B cell (primary cell): ENCODE data around the gene GGT6. TPM values are rescaled to one million over a fixed set of nuclear protein-coding genes. Genes with fewer than 3 reads are reported as not detected.

Experiments
- ATAC-seq: fragments of 200-7000 bp; cut with Tn5 transposase; one replicate; pipeline ENCODE4 v1.10.0; 2021; ENCODE audit warnings: low read depth, mild to moderate bottlenecking, moderate number of reproducible peaks, moderate library complexity
- CTCF ChIA-PET: fragments of 350-600 bp; sonication (Branson Sonifier 250); formaldehyde crosslinking; loops from one replicate; lab custom pipeline; 2021; ENCODE audit warnings: antibody characterized with exemption, inconsistent platforms; lab: Charles Lee
- POLR2A ChIA-PET: fragments of 350-600 bp; sonication (Branson Sonifier 250); formaldehyde crosslinking; loops from one replicate; lab custom pipeline; 2021; ENCODE audit warnings: antibody characterized with exemption; lab: Charles Lee
- DNase-seq: peaks from one replicate; pipeline ENCODE4 v3.0.0; 2013
- H2AFZ ChIP-seq: 2 replicates; pipeline ENCODE4 v1.6.1; 2012; ENCODE audit warnings: mild to moderate bottlenecking, low read depth, low read length; ENCODE audit not compliant: insufficient read depth, poor library complexity, severe bottlenecking
- H3K27ac ChIP-seq, 2 donors: 1 replicate in 1 of 2; 2 replicates in 1 of 2; pipeline ENCODE4 v1.5.1; 2012 to 2013; ENCODE audit warnings: low read length in 2 of 2, mild to moderate bottlenecking in 2 of 2, moderate library complexity in 1 of 2
- H3K27me3 ChIP-seq, 4 experiments: fragments of 200-600 bp in 1 of 4; sonication (generic) in 1 of 4; replicated peaks in 1 of 4; 1 replicate in 2 of 4; 2 replicates in 2 of 4; pipeline versions ENCODE4 v1.6.1 to v1.7.0; 2013 to 2016; ENCODE audit warnings: low read length in 3 of 4, mild to moderate bottlenecking in 2 of 4, mixed read lengths in 1 of 4, moderate library complexity in 1 of 4; ENCODE audit not compliant: insufficient read depth in 4 of 4, control insufficient read depth in 3 of 4; ENCODE audit errors: control extremely low read depth in 1 of 4
- H3K36me3 ChIP-seq, 2 experiments: replicated peaks in 1 of 2; 1 replicate in 1 of 2; 2 replicates in 1 of 2; pipeline versions ENCODE4 v1.6.1 to v1.7.1; 2013; ENCODE audit warnings: low read length in 1 of 2; ENCODE audit not compliant: insufficient read depth in 2 of 2, control insufficient read depth in 1 of 2; ENCODE audit errors: control extremely low read depth in 1 of 2, extremely low read depth in 1 of 2
- H3K4me1 ChIP-seq, 2 donors: fragments of 200-600 bp in 1 of 2; sonication (generic) in 1 of 2; 1 replicate in 1 of 2; 2 replicates in 1 of 2; pipeline versions ENCODE4 v1.5.1 to v1.6.1; 2013 to 2017; ENCODE audit warnings: low read length in 2 of 2; ENCODE audit not compliant: control insufficient read depth in 2 of 2, insufficient read depth in 2 of 2
- H3K4me2 ChIP-seq: replicated peaks from 2 replicates; pipeline ENCODE3; 2012; ENCODE audit warnings: mild to moderate bottlenecking, low read depth, low read length; ENCODE audit not compliant: poor library complexity, severe bottlenecking
- H3K4me3 ChIP-seq, 5 experiments: fragments of 200-600 bp in 1 of 5; sonication (generic) in 1 of 5; 1 replicate in 3 of 5; 2 replicates in 2 of 5; pipeline versions ENCODE4 v1.5.1 to v1.7.0; 2011 to 2016; ENCODE audit warnings: low read length in 4 of 5, mild to moderate bottlenecking in 4 of 5, low read depth in 2 of 5, control low read depth in 1 of 5, moderate library complexity in 1 of 5; ENCODE audit not compliant: insufficient read depth in 1 of 5; ENCODE audit errors: control extremely low read depth in 1 of 5, extremely low read depth in 1 of 5
- H3K79me2 ChIP-seq: fragments of 200-600 bp; sonication (generic); one replicate; pipeline ENCODE4 v1.6.0; 2016; ENCODE audit warnings: low read length; ENCODE audit not compliant: control insufficient read depth, insufficient read depth
- H3K9ac ChIP-seq: fragments of 200-600 bp; sonication (generic); 2 replicates; pipeline ENCODE4 v1.6.1; 2017; ENCODE audit warnings: mild to moderate bottlenecking, low read length, moderate library complexity
- H3K9me3 ChIP-seq, 3 donors: one replicate each; pipeline versions ENCODE4 v1.6.1 to v1.7.1; 2013; ENCODE audit warnings: low read length in 2 of 3; ENCODE audit not compliant: control insufficient read depth in 2 of 3, insufficient read depth in 1 of 3; ENCODE audit errors: control extremely low read depth in 1 of 3
- H4K20me1 ChIP-seq: 2 replicates; pipeline ENCODE4 v1.6.0; 2012; ENCODE audit warnings: mild to moderate bottlenecking, low read length; ENCODE audit not compliant: insufficient read depth, control insufficient read depth, poor library complexity, severe bottlenecking
- H3K27ac Mint-ChIP-seq: one replicate; pipeline ENCODE4 v1.8.0; 2021; ENCODE audit warnings: mixed read lengths
- H3K27me3 Mint-ChIP-seq: one replicate; pipeline ENCODE4 v1.8.0; 2021; ENCODE audit warnings: mixed read lengths
- H3K4me1 Mint-ChIP-seq: one replicate; pipeline ENCODE4 v1.8.0; 2021; ENCODE audit warnings: mixed read lengths
- H3K4me3 Mint-ChIP-seq: one replicate; pipeline ENCODE4 v1.8.0; 2021; ENCODE audit warnings: mixed read lengths
- H3K9me3 Mint-ChIP-seq: one replicate; pipeline ENCODE4 v1.8.0; 2022; ENCODE audit warnings: mixed read lengths; ENCODE audit not compliant: insufficient read depth
- CTCF ChIP-seq: fragments of 200-600 bp; IDR thresholded peaks from one replicate; pipeline ENCODE4 v1.8.0; 2022; ENCODE audit warnings: antibody characterized with exemption, mild to moderate bottlenecking
- EZH2 ChIP-seq: IDR thresholded peaks from 2 replicates; pipeline ENCODE4 v1.6.1; 2012; ENCODE audit warnings: borderline replicate concordance, low read depth, mild to moderate bottlenecking, moderate library complexity, low read length; ENCODE audit not compliant: insufficient read depth, poor library complexity, severe bottlenecking
- whole genome bisulfite sequencing: methylation state at CpG from one replicate; pipeline ENCODE4 v1.1.5; 2013; ENCODE audit warnings: missing lambda C conversion rate; ENCODE audit not compliant: insufficient coverage; 5-methylcytosine and 5-hydroxymethylcytosine counted together
- intact Hi-C: fragments of 100-400 bp; cut with micrococcal nuclease; formaldehyde crosslinking; loops from one replicate; pipeline ENCODE4 v1.10.0; 2022
- polyA plus RNA-seq: library from polyadenylated mRNA; depleted of rRNA; stranded (reverse); fragments of >200 nt; gene quantifications from 2 replicates; pipeline ENCODE4 v1.2.3, GENCODE V29; 2012
- total RNA-seq, 2 donors: library from RNA; stranded (reverse); fragments of 120-200 nt in 1 of 2; gene quantifications; 1 replicate in 1 of 2; 2 replicates in 1 of 2; pipeline versions ENCODE4 v1.2.3 to v1.2.4, GENCODE V29; 2013 to 2022

The GGT6 gene
- total and polyA plus RNA-seq, 2 donors (not counting 1 experiment from before 2014, with no cell fraction given): not detected

DNA sequence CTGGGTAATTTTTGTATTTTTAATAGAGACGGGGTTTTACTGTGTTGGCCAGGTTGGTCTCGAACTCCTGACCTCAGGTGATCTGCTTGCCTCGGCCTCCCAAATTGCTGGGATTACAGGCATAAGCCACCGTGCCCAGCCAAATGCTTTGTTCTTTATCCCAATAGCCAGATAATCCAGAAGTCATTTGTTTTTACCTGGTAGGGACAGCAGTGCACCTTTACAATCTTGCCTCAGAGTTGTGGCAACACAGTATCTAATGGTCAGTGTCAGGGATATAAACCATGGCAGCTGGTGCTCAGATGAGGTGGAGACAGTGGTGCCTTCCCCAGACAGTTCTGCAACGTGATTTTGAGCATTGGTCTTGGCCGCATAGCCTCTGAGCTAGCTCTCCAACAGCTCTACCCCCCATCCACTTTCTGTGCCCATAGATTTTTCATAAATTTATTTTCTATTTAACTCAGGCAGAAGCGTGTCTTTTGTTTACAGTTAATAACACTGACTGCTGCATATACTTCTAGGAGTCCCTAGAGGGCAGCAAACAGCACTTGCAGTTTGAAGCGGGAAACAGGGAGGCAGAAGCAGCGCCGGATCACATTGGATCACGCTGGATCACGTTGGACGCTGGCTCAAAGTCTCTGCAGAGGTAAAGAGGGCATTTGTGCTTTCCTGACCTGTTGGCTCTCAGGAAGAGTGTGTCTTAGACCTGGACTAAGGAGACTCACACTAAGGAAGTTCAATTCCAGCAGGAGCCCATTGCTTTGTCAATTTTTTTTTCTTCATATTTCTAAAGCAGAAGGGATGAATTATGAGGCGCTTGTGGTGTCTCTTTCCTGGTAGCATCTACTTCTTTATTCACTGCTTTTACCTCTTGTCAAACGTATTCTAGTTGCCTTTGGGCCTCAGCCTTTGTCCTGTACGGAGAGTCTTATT lies 5.1 kb upstream of the GGT6 start:
- CTCF ChIA-PET: interaction anchor here (0.7 to 5.1 kb wide), 14 partner anchors 10 to 343 kb away, joined by 3 to 65 read pairs (median 5); partner anchors contain the start of gene MYBBP1A
- Histone ChIP-seq H3K27ac (no peak overlapping the region), H3K4me3 (no peak overlapping the region), H3K9ac (no peak overlapping the region), H3K4me1 (peaks cover 14 to 19% of the 10 kb centered on the region in 2 donors), H2AFZ (peak overlapping the region; percentile 71), H3K79me2 (no peaks in the 10 kb centered on the region), H3K4me2 (peak overlapping the region; percentile 68), H4K20me1 (no peaks in the 10 kb centered on the region), H3K9me3 (no peaks in the 10 kb centered on the region), H3K36me3 (no peaks in the 10 kb centered on the region), H3K27me3 (no peaks in the 10 kb centered on the region)
- POLR2A ChIA-PET: interaction anchor here (1.5 kb wide), 1 partner anchor 10 kb away, joined by 5 read pairs; the partner anchor contains the start of gene MYBBP1A
- Mint-ChIP-seq H3K27ac (no peak overlapping the region), H3K4me3 (peak overlapping the region; percentile 73), H3K27me3 (no peaks in the 10 kb centered on the region), H3K4me1 (peaks cover 25% of the 10 kb centered on the region), H3K9me3 (no peaks in the 10 kb centered on the region)
- peak; percentile 71 for DNase-seq
- WGBS: 40% methylated on average over 14 of the region's 16 CpGs
- ATAC-seq: peak; percentile 74
- intact Hi-C loops: loop anchor here (1.0 to 10.0 kb wide), 6 partner anchors 10 to 351 kb away; partner anchors contain the start of genes CHRNE, MYBBP1A, PELP1 and PSMB6
- TF ChIP-seq EZH2: no peak
- TF ChIP-seq CTCF: peak; percentile 92
